NCI-H345 (cell line): ENCODE results near the gene MYH2.
"Not testable (repeated sequence)": the region's sequence is repeated elsewhere in the genome, so short reads cannot be mapped to it uniquely, and the experiment has no call there.

ENCODE experiments used
- DNase-seq: peaks from one replicate; lab custom pipeline; 2025; lab: John Stamatoyannopoulos, UW

MYH2 gene

DNA sequence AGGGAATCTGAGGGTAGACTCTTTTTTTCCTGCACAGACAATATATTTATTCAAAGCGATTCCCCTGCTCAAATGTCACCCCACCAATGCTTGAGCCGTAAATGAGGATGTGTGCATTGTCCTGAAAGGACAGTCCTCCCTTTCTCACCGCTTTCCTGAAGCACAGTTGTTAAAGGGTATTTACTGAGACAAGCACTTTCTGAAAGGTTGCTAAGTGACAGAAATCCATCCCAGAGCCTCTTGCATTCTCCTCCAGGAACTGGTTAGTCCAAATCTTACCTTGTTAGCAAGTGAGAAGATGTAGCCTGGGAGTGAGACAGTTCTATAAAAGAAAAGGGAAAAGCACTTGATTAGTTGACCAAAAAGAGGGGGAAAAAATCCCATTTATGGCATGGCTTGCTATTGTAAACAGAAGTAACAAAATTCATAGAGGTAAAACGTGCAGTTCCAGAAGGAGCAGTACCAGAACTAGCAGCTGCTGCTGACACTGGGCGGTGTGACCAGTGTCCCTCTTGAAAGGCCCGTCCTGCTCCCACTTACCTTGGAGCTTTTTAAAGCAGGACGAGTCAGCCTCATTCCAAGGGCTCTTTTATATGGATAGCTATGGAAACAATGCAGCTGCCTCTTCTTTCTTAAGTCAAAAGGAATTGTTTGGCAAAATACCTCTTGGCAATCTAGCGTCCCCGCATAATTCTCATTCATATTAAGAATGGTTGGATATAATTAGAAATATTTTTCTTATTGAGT lies at the start of gene MYH2:
Gene MYH2, minus strand, starts transcription at position 563 of the 747 bp plus-strand sequence. CDS start 1,738 bp downstream, outside the sequence.
- DNase-seq, result no peak

DNA sequence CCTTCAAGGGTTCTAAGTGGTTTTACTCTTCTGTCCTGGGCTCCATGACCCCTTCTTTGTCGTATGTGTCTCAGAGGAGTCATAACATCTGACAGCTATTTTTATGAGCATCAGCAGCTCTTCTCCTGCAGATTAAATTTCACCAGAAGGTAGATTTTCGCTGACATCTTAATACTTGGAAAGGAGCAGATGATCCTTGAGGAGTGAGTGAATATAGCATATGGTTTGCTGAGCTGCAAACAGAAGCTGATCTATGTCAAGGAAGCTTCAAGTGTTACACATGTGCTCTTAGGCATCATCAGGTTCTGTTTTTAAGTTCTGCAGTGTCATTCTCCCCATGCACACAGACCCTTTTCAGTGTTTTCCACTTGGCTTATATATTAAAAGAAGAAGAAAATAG lies 49.2 kb upstream of the MYH2 start:
- no peak for DNase-seq

DNA sequence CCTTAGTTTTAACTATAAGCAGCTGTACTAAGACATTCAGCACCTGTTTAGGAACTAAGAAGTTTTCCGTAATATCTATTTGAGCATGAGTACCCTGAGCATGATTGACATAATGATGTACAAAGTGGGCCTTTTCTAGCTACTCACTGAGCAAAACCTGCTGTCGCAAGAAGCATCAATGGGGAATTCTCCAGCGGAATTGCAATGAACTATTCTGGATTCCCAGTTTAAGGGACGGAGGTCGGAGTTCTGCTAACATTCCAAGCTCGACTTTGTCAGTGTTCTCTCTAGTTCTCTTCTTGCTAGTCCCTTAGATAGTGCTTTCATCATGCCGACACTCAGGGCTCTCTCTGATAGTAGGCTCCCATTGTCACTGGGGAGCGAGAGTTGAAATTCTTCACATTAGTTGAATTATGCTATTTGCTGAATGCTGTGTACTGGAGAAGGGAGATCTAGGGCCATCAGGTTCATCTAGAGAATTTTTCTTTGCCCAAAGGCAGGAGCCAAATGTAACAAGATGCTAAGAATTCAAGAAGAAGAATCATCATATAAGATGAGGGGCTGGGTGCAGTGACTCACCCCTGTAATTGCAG lies 40.2 kb upstream of the MYH2 start:
- no peak for DNase-seq

DNA sequence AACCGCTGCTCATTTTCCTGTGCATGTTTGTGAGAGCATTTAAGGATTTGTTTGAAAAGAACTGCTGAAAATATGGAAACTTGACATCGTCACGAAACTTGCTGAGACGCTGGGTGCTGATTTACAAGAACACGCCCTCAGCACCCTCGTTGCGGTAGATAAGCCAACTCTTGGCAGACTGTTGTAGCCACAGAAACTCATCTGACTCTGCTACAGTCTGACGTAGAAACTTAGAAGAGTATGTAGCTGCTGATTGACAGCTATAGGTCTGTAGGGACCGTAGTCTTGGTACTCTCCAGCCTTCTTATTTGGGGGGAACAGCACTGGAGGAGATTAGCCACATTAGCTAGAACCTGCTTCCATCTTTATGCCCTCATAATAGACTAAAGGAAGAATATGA lies 36.1 kb upstream of the MYH2 start:
- DNase-seq, result no peak

DNA sequence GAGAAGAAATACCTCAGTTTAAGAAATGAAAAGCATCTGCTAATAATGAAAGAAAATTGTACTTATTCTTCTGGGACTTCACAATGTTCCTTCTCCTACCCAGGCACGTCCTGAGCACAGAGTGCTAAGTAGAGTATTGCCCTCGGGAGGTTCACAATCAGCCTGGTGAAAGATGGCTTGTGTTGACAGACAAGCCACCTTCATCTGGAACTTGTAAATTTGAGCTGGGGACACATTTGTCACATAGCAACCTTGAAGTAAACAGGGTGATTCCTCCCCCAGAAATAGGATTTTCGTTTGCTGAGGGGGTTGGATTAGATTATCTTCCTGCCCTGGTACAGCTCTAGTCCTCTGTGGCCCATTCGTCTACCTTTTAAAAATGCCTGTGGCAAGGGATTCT lies 34.4 kb upstream of the MYH2 start:
- no peak for DNase-seq

DNA sequence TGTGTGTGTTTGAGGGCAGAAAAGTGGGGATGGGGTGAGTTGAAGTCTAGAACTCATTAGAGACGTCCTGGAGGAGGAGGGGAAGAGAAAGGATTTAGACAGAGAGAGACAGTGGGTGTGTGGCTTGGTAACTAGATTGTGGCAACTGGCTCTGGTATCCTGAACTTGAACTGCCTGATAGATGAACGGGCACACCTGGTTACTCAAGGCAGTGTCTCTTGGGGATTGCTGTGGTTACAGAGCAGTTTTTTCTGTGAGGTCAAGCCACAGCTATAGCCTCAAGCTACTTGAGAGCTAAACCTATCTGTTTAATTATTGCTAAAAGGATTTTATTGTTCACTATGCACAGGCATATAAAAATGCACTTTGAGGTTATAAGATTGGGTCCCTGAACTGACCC lies 29.8 kb upstream of the MYH2 start:
- DNase-seq, result no peak

DNA sequence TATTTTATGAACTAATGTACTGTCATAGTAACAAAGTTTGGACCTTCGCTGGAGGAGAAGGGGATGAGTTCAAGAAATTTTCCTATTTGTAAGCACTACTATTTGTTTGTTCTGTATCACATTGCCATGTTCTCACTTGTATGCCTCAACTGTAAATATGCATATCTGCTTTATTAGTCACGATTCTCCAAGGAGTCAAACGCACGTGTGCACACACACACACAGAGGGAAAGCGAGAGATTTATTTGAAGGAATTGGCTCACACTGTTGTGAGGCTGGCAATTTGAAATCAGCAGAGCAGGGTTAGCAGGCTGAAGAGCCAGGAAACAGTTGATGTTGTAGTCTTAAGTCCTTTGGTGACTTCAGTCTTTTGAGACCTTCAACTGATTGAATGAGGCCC lies 24.9 kb upstream of the MYH2 start:
- no peak for DNase-seq

DNA sequence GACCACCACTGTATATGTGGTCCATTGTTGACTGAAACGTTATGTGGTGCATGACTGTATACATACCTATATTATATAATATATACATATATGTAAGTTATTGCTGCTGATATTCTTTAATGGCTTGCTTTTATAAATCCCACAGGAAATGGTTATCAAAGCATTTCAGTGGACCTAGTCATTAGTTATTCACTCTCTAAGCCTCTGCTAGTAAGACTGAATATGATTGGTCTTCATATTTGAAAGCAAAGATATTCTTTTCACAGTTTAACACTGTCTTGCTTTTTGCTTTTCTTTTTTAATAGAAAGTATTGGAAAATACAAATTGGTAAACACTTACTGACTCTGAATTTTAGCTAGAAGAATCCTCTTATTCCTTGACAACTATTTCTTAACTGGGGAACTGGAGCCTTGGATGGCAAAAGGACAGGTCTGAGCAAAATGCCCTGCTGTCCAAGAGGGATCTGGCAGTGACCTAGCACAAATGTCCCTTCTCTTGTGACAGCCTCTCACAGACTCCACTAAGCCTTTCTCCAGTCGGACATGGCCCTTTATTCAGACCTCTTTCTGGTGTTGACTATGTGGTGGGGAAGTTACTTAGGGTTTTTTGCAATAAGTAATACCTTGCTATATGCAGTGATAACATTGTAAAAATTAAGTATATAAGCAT lies 14.7 kb upstream of the MYH2 start:
- DNase-seq, result no peak

DNA sequence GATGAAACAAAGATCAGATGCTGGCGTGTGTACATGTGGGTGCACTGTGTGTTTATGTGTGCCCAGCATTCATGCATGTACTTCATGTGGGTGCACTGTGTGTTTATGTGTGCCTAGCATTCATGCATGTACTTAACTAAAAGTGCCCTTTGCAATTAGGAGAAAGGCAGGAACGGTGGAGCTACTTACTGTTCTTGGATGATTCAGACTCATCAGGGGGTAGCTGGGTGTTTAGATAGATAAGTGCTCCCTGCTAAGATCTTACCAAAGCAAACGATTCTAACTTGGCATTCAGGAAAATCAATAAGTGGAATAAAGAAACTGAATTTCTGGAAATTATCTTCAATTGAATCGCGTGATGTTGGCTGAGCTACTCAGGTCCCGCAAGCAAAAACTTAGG lies 8.6 kb upstream of the MYH2 start:
- no peak for DNase-seq

DNA sequence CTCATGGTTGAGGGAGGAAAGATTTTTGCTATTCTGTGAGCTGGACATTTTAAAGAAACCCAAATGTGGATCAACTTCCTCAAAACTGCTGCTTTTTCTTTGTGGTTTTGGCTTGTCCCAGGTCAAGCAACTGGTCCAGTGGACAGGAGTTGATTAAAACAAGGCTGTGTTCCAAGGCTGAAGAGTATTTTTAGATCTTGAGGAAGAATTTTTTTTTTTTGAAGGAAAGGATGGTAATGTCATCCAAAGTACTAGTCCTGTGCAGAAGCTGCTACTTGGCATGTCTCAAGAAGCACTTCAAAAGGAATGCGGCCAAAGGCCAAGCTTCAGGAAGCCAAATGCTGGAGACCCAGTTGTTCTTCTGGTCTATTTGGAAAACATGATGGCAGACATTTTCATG lies 8.0 kb upstream of the MYH2 start:
- no peak for DNase-seq

DNA sequence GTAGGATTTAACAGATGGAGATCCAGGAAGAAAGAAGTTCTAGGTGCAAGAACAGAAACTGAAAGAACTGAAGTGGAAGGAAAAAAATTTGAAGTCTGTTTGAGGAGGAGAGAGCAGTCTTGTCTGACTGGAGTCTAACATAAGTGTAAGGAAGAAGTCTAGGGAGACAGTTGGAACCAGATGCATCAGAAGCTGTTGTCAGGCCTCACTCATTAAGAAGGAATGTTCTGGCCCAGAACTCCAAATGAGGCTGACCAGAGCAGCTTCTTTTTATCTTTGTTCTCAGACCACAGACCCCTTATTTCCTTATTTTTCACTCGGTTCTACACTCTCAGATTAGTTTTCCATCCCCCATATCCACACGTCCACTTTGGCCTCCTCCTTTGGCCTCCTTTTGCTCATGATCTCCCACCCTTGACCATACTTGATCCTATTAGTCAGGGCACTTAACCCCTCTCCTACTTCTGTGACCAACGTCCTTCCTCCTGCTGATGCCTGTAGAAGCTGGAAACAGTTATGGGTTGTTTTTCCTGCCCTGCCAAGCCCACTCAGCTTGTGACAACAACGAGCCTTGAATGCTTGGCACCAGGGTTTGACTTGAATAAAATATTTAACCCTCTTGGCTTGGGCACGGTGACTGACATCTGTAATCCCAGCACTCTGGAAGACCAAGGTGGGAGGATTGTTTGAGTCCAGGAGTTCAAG lies 7.0 kb upstream of the MYH2 start:
- no peak for DNase-seq

DNA sequence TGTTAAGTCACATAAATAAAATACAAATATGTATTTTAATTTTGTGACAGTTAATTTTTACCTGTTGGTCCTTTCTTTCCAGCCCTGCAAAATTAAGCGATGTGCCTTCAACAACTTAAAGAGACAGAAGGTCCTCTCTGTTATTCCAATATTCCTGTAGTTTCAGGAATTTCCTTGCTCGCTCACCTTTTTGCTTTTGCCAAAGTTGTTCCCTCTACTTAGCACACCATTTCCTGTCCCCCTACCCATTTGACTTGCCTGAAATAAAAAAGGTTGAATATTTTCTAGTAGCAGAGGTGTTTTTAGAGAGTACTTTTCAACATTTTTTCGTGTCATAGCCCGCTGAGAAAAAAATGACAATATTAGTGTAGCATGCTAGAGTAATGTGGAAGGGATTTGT lies 556 bp upstream of the MYH2 start:
- DNase-seq, result no peak

DNA sequence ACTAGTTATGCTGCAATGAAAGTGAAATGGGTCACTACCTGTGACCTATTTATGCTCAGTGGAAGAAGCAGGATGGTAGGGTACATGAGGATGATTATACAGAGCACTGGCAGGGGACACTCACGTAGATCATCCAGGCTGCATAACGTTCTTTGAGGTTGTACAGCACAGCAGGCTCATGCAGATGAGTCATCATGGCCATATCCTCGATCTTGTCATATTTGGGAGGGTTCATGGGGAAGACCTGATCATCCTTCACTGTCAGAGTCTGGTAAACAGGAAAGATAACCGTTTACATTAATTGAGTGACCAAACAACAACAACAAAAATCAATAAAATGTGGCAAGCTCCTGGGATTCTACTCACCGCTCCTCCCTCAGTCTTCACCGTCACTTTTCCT lies 2.1 kb downstream of the MYH2 start:
- DNase-seq, result no peak

DNA sequence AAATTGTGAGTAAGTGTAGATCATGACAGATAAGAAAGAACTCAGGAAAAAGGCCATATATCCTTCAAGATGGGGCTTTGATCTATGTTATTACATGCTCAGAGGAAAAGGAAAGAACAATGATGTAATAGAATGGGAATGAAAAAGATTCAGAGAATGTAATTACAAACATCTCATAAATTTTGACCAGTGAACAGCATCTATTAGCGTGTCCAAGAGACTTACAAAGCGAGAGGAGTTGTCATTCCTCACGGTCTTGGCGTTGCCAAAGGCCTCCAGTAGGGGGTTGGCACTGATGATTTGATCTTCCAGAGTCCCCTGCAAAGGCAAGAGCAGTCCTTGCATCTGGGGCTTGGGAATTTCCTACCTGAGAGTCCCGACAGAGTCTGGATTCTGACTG lies 6.0 kb downstream of the MYH2 start:
- not testable (repeated sequence) for DNase-seq

DNA sequence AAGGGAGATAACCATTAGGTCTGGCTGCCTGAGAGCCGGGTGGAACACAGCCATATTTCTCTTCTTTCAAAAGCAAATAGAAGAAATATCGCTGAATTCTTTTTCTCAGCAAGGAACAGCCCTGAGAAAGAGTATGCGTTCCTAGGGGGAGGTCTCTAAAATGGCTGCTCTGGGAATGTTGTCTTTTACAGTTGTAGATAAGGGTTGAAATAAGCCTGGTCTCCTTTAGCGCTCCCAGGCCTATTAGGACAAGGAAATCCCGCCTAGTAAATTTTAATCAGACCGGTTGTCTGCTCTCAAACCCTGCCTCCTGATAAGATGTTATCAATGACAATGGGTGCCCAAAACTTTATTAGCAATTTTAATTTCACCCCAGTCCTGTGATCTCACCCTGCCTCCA lies 8.3 kb downstream of the MYH2 start:
- not testable (repeated sequence) for DNase-seq

DNA sequence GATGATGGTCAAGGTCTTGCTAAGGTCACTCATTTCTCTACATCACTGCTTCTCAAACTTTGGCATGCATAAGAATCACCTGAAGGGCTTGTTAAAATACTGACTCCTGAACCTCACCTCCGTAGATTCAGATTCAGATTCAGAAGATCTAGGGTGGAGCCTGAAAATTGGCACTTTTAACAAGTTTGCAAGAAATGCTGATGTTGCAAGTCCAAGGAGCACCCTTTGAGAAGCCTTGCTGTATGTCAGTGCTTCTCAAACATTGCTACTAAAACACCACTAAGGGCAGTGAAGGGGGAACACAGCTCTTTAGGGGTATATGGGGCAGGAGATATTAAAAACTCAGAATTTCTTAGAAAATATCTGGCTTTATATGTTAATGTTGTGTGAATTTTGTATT lies 17.4 kb downstream of the MYH2 start:
- no peak for DNase-seq

DNA sequence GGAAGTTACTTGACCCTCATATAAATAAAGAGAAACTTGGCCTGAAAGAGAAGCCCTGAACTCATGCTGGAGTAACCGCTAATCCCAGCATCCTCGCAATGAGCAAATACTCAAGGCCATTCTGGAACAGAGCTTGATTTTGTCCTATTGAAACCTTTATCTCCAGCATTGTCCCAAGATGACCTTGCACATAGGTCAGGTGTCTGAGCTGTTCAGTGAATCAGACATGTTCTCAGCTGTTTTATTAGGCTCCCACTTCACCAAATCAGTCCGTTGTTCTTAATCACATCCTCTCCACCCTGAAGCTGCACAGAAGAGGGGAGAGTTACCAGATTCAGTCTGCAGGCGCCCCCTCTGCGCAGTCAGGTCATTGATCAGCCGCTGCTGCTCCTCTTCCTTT lies 22.0 kb downstream of the MYH2 start:
- DNase-seq, result no peak

DNA sequence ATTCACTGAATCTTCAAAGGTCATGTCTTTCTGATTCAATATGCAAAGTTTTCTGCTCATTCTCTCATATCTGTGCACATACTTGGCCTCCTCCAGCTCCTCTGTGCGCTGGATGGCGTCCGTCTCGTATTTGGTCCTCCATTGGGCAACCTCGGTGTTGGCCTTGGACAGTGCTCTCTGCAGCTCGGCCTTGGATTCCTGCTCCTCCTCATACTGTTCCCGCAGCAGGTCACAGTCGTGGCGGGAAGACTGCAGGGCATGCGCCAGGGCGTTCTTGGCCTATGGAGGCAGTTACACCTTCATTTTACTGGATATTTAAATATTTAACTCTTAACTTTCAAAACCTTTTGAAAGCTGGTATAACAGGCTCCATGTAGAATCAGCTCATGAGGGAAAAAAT lies 22.9 kb downstream of the MYH2 start:
- no peak for DNase-seq

DNA sequence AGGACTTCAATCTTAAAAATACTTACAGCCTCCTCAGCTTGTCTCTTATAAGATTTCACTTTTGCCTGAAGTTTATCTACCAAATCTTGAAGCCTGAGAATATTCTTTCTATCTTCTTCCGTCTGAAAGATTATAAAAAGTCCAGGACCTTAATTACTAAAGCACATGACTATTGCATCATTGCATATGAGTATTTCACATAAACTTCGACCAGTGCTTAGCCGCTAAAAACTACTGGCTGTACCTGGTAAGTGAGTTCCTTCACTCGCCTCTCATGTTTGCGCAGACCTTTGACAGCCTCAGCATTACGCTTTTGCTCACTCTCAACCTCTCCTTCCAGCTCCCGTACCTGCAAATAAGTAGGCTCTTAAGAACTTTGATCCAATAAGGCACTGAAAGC lies 26.4 kb downstream of the MYH2 start:
- no peak for DNase-seq

DNA sequence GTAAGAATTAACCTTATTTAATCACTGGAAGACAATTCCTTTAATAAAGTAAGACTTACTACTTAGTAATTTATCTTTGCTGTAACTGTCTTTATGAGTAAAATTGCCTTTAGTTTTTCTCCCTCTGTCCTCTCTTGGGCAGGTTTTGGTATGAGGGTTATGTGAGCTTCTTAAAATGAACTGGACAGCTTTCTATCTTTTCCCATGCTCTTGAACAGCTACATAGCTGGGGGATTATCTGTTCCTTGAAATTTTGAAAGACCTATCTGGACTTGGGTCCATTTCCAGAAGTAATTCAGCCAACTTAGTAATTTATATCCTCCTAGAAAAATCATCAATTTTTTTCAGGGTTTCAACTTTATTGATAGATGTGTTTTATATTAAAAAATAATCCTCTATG lies 27.5 kb downstream of the MYH2 start:
- no peak for DNase-seq

DNA sequence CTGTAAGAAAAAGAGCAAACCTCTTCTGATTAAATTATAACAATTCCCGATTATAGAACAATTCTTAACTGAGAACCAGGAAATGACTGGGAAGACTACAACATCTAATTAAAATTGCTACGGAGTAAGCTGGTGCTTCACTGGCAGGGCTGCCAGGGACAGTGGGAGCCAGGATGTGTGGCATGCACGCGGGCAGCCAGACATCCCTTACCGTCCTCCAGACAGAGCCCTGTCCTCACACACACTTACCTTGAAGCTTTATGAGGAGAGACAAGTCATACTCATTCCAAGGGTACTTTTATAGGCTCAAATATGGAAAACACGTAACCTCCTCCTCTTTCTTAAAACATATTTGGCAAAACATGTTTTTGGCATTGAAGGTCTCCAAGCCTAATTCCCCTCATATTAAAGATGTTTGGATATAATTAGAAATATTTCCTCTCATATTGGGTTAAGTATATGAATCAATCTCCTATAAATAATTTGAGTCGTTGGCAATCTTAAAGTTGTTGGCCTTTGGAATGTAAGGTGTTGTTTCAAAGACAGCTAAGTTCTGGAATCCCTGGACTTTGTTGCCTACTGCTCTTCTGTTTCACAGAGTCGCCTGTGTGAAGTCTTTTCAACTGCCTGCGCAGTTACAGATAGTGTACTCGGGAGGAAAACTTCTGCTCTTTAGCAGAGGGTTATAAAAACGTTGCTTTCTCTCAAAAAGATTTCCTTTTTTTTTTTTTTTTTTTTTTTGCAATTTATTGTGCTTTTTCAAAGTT lies 31.0 kb downstream of the MYH2 start, which contains the start of gene MYH1:
Gene MYH1, minus strand, starts transcription at position 272 of the 767 bp plus-strand sequence. CDS start 1,900 bp downstream, outside the sequence.
- no peak for DNase-seq

DNA sequence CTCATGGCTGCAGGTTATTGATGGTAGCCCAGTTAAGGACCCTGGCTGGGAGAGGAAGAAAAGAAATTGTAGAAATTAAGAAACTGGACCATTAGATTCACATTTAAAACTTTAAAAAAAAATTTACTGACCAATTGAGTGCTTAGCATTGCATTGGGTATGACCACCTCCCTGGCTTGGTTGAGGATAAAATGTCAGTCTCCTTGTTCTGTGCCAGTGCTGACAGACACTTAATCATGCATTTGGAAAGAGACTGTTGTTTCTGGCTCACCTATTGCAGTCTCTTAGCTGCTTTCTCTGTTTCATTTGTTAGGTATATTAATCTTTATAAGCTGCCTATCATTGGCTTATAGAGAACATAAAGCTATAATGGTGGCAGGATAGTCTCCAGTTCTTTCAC lies 32.8 kb downstream of the MYH2 start:
- no peak for DNase-seq
